GOT3 (cell line): Measurements from ENCODE around the gene SEC22B.
"Not testable (repeated sequence)": the region's sequence is repeated elsewhere in the genome, so short reads cannot be mapped to it uniquely, and the experiment has no call there.

Source experiments
- DNase-seq: peaks from one replicate; lab custom pipeline; 2025; ENCODE audit warnings: mixed read lengths; lab: John Stamatoyannopoulos, UW

SEC22B gene

GRCh38 chr1:120145806-120146205 lies 30.5 kb downstream of the SEC22B start:
- not testable (repeated sequence) for DNase-seq

GRCh38 chr1:120144626-120145025 lies 31.7 kb downstream of the SEC22B start:
- DNase-seq = not testable (repeated sequence)

GRCh38 chr1:120144169-120144568 lies 32.2 kb downstream of the SEC22B start:
- DNase-seq = not testable (repeated sequence)

- not testable (repeated sequence) for DNase-seq
These were observed 33.0 kb downstream of the SEC22B start for GRCh38 chr1:120143334-120143733.

GRCh38 chr1:120142512-120143263 lies 33.6 kb downstream of the SEC22B start:
- DNase-seq = not testable (repeated sequence)

GRCh38 chr1:120141865-120142264 lies 34.5 kb downstream of the SEC22B start:
- not testable (repeated sequence) for DNase-seq

GRCh38 chr1:120140656-120141265 lies 35.6 kb downstream of the SEC22B start:
- not testable (repeated sequence) for DNase-seq

GRCh38 chr1:120136086-120136485 lies 40.2 kb downstream of the SEC22B start:
- not testable (repeated sequence) for DNase-seq

- DNase-seq = not testable (repeated sequence)
These were observed 42.4 kb downstream of the SEC22B start for GRCh38 chr1:120133928-120134325.

- DNase-seq = no peak
These were observed 42.9 kb downstream of the SEC22B start for GRCh38 chr1:120133228-120133927.

GRCh38 chr1:120132406-120132763 lies 43.9 kb downstream of the SEC22B start:
- DNase-seq = not testable (repeated sequence)

GRCh38 chr1:120131611-120132405 lies 44.5 kb downstream of the SEC22B start:
- DNase-seq = not testable (repeated sequence)

- not testable (repeated sequence) for DNase-seq
These were observed 48.4 kb downstream of the SEC22B start for GRCh38 chr1:120127921-120128320.

- not testable (repeated sequence) for DNase-seq
These were observed 50.1 kb downstream of the SEC22B start for GRCh38 chr1:120126216-120126615.

GRCh38 chr1:120124628-120125027 lies 51.7 kb downstream of the SEC22B start:
- not testable (repeated sequence) for DNase-seq

- not testable (repeated sequence) for DNase-seq
These were observed 52.4 kb downstream of the SEC22B start for GRCh38 chr1:120123813-120124510.

GRCh38 chr1:120122262-120122893 lies 53.9 kb downstream of the SEC22B start:
- DNase-seq = not testable (repeated sequence)

- not testable (repeated sequence) for DNase-seq
These were observed 54.5 kb downstream of the SEC22B start for GRCh38 chr1:120121830-120122229.

GRCh38 chr1:120120525-120120924 lies 55.8 kb downstream of the SEC22B start:
- not testable (repeated sequence) for DNase-seq

- not testable (repeated sequence) for DNase-seq
These were observed 58.7 kb downstream of the SEC22B start for GRCh38 chr1:120117371-120118177.
